Gastroesophageal sphincter (tissue), 4 donors: ENCODE data around the gene GABRR2. TPM values are rescaled to one million over a fixed set of nuclear protein-coding genes. Genes with fewer than 3 reads are reported as not detected.

ENCODE experiments used
- ATAC-seq: fragments of 150-250 bp; one replicate; pipeline ENCODE4 v1.9.1; 2016; ENCODE audit warnings: mild to moderate bottlenecking, moderate library complexity
- H3K27ac ChIP-seq, 4 donors: fragments of 200-600 bp; sonication (generic) in 3 of 4; 1 replicate in 3 of 4; 2 replicates in 1 of 4; pipeline ENCODE4 v1.5.1; 2016 to 2019
- H3K27me3 ChIP-seq: fragments of 200-600 bp; sonication (generic); one replicate; pipeline ENCODE4 v1.5.1; 2019
- H3K36me3 ChIP-seq, 2 donors: fragments of 200-600 bp; sonication (generic); one replicate each; pipeline ENCODE4 v1.5.1; 2019; ENCODE audit warnings: control low read depth in 1 of 2
- H3K4me1 ChIP-seq, 3 donors: fragments of 200-600 bp; sonication (generic); 1 replicate in 2 of 3; 2 replicates in 1 of 3; pipeline ENCODE4 v1.5.1; 2016 to 2019; ENCODE audit warnings: control low read depth in 2 of 3
- H3K4me3 ChIP-seq, 2 donors: fragments of 200-600 bp; sonication (generic); one replicate each; pipeline ENCODE4 v1.5.1; 2019; ENCODE audit warnings: mild to moderate bottlenecking in 1 of 2, moderate library complexity in 1 of 2
- H3K9me3 ChIP-seq, 3 donors: fragments of 200-600 bp; sonication (generic); one replicate each; pipeline ENCODE4 v1.5.1; 2017 to 2019; ENCODE audit warnings: control low read depth in 2 of 3
- EP300 ChIP-seq: sonication (generic); formaldehyde crosslinking; IDR thresholded peaks from one replicate; pipeline ENCODE4 v1.6.1; 2017; ENCODE audit warnings: antibody characterized with exemption, mild to moderate bottlenecking
- POLR2A ChIP-seq, 2 donors: fragments of 450-650 bp; IDR thresholded peaks; one replicate each; pipeline ENCODE4 v1.6.1; 2017; ENCODE audit warnings: antibody characterized with exemption in 2 of 2, mild to moderate bottlenecking in 2 of 2, moderate library complexity in 1 of 2
- POLR2AphosphoS5 ChIP-seq: sonication (generic); formaldehyde crosslinking; IDR thresholded peaks from one replicate; pipeline ENCODE4 v1.6.1; 2017; ENCODE audit warnings: antibody characterized with exemption
- WGBS, 2 donors: methylation state at CpG; one replicate each; pipeline ENCODE4 v1.1.5; 2018; ENCODE audit warnings: low coverage in 1 of 2; 5-methylcytosine and 5-hydroxymethylcytosine counted together
- total RNA-seq, 4 donors: library from RNA; depleted of rRNA; stranded (reverse); fragments of >200 nt; gene quantifications; one replicate each; pipeline ENCODE4 v1.1.0, GENCODE V29; 2016
- TF ChIP-seq, protein P1 (sequence below), 4 experiments: fragments of 200-600 bp in 2 of 4; fragments of 450-650 bp in 2 of 4; sonication (generic) in 1 of 4; IDR thresholded peaks; one replicate each; pipeline ENCODE4 v1.5.1; 2017 to 2019; ENCODE audit warnings: antibody characterized with exemption in 4 of 4, mild to moderate bottlenecking in 2 of 4, moderate library complexity in 2 of 4

Gene GABRR2
- total RNA-seq, 4 donors from 2014 or later: 0.30 to 1.3 TPM; not detected in 2

DNA sequence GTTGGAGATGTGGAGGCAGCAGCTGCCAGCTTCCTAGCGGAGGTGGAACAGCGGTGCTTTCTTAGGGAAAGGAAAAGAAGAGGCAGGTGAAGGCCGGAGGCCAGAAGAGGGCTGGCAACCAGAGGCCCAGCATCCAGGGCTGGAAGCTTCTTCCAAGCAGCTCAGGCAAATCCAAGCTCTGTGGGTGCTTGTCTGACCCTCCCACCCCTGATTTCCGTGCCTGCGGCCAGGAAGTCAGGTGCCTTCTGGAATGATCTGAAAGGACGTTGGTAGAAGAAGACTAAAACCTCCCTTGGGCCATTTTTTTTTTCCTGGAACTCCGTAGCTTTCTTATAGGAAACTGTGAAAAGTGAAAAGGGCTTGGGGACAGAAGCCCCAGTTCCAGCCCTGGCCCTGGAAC, 64.9 kb downstream of the GABRR2 start:
- ATAC-seq: no peak
- Histone ChIP-seq H3K4me1 (no peaks in the 10 kb centered on the region), H3K27ac (no peak overlapping the region), H3K4me3 (no peak overlapping the region), H3K36me3 (no peaks in the 10 kb centered on the region), H3K9me3 (no peaks in the 10 kb centered on the region), H3K27me3 (no peaks in the 10 kb centered on the region)
- WGBS, 2 donors: 40 to 86% methylated on average over 1 to 6 of the region's 7 CpGs
- TF ChIP-seq POLR2AphosphoS5 (no peak), POLR2A (IDR thresholded peaks at IDR 0.05) (no peak), EP300 (no peak)
- TF ChIP-seq, protein P1, sequence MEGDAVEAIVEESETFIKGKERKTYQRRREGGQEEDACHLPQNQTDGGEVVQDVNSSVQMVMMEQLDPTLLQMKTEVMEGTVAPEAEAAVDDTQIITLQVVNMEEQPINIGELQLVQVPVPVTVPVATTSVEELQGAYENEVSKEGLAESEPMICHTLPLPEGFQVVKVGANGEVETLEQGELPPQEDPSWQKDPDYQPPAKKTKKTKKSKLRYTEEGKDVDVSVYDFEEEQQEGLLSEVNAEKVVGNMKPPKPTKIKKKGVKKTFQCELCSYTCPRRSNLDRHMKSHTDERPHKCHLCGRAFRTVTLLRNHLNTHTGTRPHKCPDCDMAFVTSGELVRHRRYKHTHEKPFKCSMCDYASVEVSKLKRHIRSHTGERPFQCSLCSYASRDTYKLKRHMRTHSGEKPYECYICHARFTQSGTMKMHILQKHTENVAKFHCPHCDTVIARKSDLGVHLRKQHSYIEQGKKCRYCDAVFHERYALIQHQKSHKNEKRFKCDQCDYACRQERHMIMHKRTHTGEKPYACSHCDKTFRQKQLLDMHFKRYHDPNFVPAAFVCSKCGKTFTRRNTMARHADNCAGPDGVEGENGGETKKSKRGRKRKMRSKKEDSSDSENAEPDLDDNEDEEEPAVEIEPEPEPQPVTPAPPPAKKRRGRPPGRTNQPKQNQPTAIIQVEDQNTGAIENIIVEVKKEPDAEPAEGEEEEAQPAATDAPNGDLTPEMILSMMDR (IDR thresholded peaks at IDR 0.05): no peak

DNA sequence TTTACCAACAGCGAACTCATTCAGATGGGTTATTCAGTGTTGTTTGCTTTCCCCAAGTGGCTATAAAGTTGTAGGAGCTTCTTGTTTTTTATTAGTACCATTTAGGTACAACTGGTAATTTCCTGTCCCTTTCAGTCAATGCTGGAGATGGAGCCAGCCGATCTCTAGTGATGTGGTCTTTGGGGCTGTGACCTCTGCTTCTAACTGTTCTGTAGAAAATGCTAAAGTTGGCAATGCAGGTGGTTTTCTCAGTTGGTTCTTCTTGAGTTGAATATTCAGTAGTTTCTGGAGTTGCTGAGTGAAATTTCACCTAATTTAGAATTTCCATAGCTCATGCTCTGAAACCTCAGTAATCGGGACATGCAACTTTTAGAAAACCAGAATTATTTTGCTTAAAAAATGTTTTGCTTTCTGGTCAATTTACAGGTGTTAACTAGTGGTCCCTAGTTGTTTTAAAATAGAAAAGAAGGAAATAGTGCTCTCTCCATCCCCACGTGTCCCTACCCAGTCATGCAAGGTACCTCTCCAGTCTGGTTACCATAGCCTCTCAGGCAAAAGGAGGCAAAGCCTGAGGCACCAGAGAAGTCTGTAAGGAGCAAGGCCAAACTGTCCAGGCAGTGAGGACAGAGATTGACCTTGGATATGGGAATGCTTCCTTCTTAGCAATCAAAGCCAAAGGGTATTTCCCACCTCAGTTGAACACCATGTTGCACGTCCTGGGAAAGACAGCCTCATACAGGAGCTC, 70.7 kb downstream of the GABRR2 start:
- no peak overlapping the region for H3K27ac ChIP-seq
- whole genome bisulfite sequencing, 2 donors: 74 to 81% methylated on average over 2 to 5 of the region's 5 CpGs
- no peaks in the 10 kb centered on the region for H3K9me3 ChIP-seq
- peaks cover 0 to 6% (median 0%) of the 10 kb centered on the region in 3 donors for H3K4me1 ChIP-seq
- TF ChIP-seq POLR2A (IDR thresholded peaks at IDR 0.05) (no peak), EP300 (no peak), POLR2AphosphoS5 (no peak)
- TF ChIP-seq, protein P1 (IDR thresholded peaks at IDR 0.05): no peak
- no peak for ATAC-seq
- no peak overlapping the region for H3K4me3 ChIP-seq
- no peaks in the 10 kb centered on the region for H3K27me3 ChIP-seq
- H3K36me3 ChIP-seq: no peaks in the 10 kb centered on the region

DNA sequence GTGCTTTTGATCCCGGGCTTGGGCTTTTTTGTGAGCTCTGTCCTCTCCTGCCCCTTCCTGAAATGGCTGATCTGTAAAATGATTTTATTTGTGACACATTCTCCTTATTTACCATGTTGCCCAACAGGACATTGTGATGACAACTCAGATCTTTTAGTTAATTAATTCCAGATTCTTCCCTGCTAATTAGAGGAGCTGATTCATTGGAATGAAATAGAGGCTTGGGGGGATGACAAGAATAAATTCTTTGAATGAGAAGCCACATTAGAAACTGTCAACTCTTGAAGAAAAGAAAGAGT, 71.8 kb downstream of the GABRR2 start:
- Histone ChIP-seq H3K4me1 (peaks cover 0 to 6% (median 0%) of the 10 kb centered on the region in 3 donors), H3K27ac (no peak overlapping the region), H3K36me3 (no peaks in the 10 kb centered on the region), H3K27me3 (no peaks in the 10 kb centered on the region), H3K9me3 (no peaks in the 10 kb centered on the region), H3K4me3 (no peak overlapping the region)
- no peak for ATAC-seq
- no peak for TF ChIP-seq POLR2A (IDR thresholded peaks at IDR 0.05)
- no peak for TF ChIP-seq POLR2AphosphoS5
- TF ChIP-seq, protein P1 (IDR thresholded peaks at IDR 0.05): no peak
- no peak for TF ChIP-seq EP300
- 56 to 57% methylated on average over 1 of the region's 1 CpG for WGBS, 2 donors

DNA sequence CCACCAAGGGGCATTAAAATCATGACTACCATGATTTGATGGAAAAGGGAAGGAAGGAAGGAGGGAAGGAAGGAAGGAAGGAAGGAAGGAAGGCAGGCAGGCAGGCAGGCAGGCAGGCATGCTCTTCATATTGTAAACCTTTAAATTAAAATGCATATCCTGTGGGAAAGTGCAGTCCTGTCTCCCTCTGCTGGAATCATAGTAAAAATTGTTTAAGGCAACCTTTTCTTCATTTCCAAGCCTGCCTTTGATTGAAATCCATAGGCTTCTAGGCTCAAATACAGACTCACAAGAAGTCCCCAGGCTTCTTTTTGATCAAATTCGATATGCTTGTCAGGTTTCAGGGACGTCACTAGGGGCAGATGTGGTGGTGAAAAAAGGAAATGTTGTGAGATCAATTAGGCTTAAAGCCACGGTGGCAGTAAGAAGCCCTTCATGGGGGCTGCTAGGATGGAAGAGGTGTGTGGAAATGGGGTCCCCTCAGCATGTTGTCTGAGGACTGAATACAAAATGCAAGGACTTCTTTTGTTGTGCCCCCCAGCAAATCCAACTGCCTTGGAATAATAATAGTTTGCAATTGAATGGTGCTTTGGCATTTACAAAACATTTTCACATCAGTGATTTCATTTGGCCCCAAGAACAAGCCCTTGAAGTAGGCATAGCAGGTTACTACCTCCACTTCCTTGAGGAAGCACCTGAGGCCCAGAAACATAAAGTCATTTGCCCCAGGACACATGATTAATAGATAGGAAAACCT, 72.3 kb downstream of the GABRR2 start:
- no peak overlapping the region for H3K27ac ChIP-seq
- no peaks in the 10 kb centered on the region for H3K27me3 ChIP-seq
- 6 to 18% methylated on average over 3 of the region's 3 CpGs for WGBS, 2 donors
- no peak overlapping the region for H3K4me3 ChIP-seq
- no peak for ATAC-seq
- TF ChIP-seq, protein P1 (IDR thresholded peaks at IDR 0.05): peak; percentile 30 to 66 (median 58)
- TF ChIP-seq POLR2A (IDR thresholded peaks at IDR 0.05): no peak
- H3K36me3 ChIP-seq: no peaks in the 10 kb centered on the region
- no peaks in the 10 kb centered on the region for H3K9me3 ChIP-seq
- H3K4me1 ChIP-seq: peaks cover 0 to 6% (median 0%) of the 10 kb centered on the region in 3 donors

DNA sequence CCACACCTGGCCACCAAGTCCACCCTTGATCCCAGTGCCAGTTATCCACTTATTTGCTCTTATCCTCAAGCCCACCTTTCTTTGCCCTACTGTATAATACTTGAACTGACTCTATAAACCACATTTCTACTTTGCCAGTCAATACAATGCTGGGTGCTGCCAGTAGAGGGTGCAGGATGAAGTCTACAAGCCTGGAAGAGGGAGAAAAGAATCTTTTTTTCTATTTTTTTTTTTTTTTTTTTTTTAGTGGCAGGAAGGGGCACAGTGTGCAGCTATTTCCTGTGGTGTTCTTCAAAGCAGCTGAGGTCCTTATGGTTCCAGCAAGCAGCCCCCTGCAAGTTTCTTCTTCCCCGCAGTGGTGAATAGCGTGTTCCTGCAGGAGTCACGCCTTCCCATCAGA, 75.8 kb downstream of the GABRR2 start:
- no peaks in the 10 kb centered on the region for H3K36me3 ChIP-seq
- no peak overlapping the region for H3K4me3 ChIP-seq
- ATAC-seq: no peak
- H3K4me1 ChIP-seq: peaks cover 0 to 6% (median 0%) of the 10 kb centered on the region in 3 donors
- WGBS, 2 donors: 79 to 89% methylated on average over 3 of the region's 3 CpGs
- H3K9me3 ChIP-seq: no peaks in the 10 kb centered on the region
- no peak overlapping the region for H3K27ac ChIP-seq
- no peaks in the 10 kb centered on the region for H3K27me3 ChIP-seq
- no peak for TF ChIP-seq POLR2AphosphoS5
- TF ChIP-seq POLR2A (IDR thresholded peaks at IDR 0.05): no peak
- no peak for TF ChIP-seq EP300
